ENCODE measurements around the gene UBR2. TPM values are rescaled to one million over a fixed set of nuclear protein-coding genes. Genes with fewer than 3 reads are reported as not detected.
"Not testable (repeated sequence)": the region's sequence is repeated elsewhere in the genome, so short reads cannot be mapped to it uniquely, and the experiment has no call there.

UBR2 gene
- total RNA-seq, 1 experiment from 2014 or later, result 21.7 TPM

GRCh38 chr6:42664718-42665117 is 100.9 kb downstream of the UBR2 start:
- Mint-ChIP-seq H3K4me3 (ENCODE audit: unreplicated experiment) (no peak overlapping the region), H3K27ac (ENCODE audit: unreplicated experiment) (no peak overlapping the region), H3K27me3 (ENCODE audit: insufficient read depth, unreplicated experiment) (no peaks in the 10 kb centered on the region), H3K4me1 (ENCODE audit: low read depth, unreplicated experiment) (no peaks in the 10 kb centered on the region), H3K36me3 (ENCODE audit: insufficient read depth, unreplicated experiment) (peaks cover 58% of the 10 kb centered on the region), H3K9me3 (ENCODE audit: unreplicated experiment) (no peaks in the 10 kb centered on the region)
- no peaks in the 10 kb centered on the region for H3K27me3 ChIP-seq (replicated peaks; ENCODE audit: control insufficient read depth, insufficient read depth, low read length)
- TF ChIP-seq CTCF (IDR thresholded peaks at IDR 0.05; ENCODE audit: insufficient read depth in 1 of 2, low read depth in 1 of 2, low read length in 1 of 2, severe bottlenecking in 1 of 2, unreplicated experiment in 1 of 2), result no peak
- ChIA-PET POLR2A (no interaction called here), CTCF (no interaction called here)
- H3K36me3 ChIP-seq (ENCODE audit: control insufficient read depth, insufficient read depth, low read length), result no peaks in the 10 kb centered on the region; the same call in 1 of the 2 replicates
- intact Hi-C loops (cut with micrococcal nuclease; ENCODE audit: unreplicated experiment), result no loop called here
- no peaks in the 10 kb centered on the region for H3K9me3 ChIP-seq
- H3K4me1 ChIP-seq, result no peaks in the 10 kb centered on the region
- no TSS peak for BruUV-seq (replicated peaks)
- DNase-seq, result no peak
- no peak overlapping the region for H3K4me3 ChIP-seq (ENCODE audit: low read depth, low read length)

GRCh38 chr6:42674368-42674767 is 110.5 kb downstream of the UBR2 start:
- H3K27me3 ChIP-seq (replicated peaks; ENCODE audit: control insufficient read depth, insufficient read depth, low read length); H3K4me1 ChIP-seq; H3K27me3 Mint-ChIP-seq (ENCODE audit: insufficient read depth, unreplicated experiment); H3K4me3 Mint-ChIP-seq (ENCODE audit: unreplicated experiment); H3K27ac Mint-ChIP-seq (ENCODE audit: unreplicated experiment); H3K4me3 ChIP-seq (ENCODE audit: low read depth, low read length); DNase-seq; BruUV-seq (replicated peaks); H3K9me3 Mint-ChIP-seq (ENCODE audit: unreplicated experiment); H3K4me1 Mint-ChIP-seq (ENCODE audit: low read depth, unreplicated experiment); POLR2A ChIA-PET; H3K36me3 ChIP-seq (ENCODE audit: control insufficient read depth, insufficient read depth, low read length); H3K9me3 ChIP-seq; intact Hi-C loops (cut with micrococcal nuclease; ENCODE audit: unreplicated experiment): not testable (repeated sequence)
- CTCF ChIA-PET, result interaction anchor here (0.6 to 0.7 kb wide), 2 partner anchors 179 to 216 kb away, joined by 4 to 8 read pairs; a partner anchor contains a TSS
- H3K36me3 Mint-ChIP-seq (ENCODE audit: insufficient read depth, unreplicated experiment), result peaks cover 71% of the 10 kb centered on the region

- DNase-seq, result no peak
- Histone ChIP-seq H3K36me3 (ENCODE audit: control insufficient read depth, insufficient read depth, low read length) (peaks cover 3% of the 10 kb centered on the region), H3K27me3 (replicated peaks; ENCODE audit: control insufficient read depth, insufficient read depth, low read length) (no peaks in the 10 kb centered on the region), H3K9me3 (no peaks in the 10 kb centered on the region), H3K4me3 (ENCODE audit: low read depth, low read length) (no peak overlapping the region), H3K4me1 (no peaks in the 10 kb centered on the region)
- BruUV-seq (replicated peaks), result no TSS peak
- no peaks in the 10 kb centered on the region for H3K4me1 Mint-ChIP-seq (ENCODE audit: low read depth, unreplicated experiment)
- ChIA-PET POLR2A (no interaction called here), CTCF (interaction anchor here (0.6 to 0.7 kb wide), 2 partner anchors 178 to 216 kb away, joined by 4 to 8 read pairs; a partner anchor contains a TSS)
- TF ChIP-seq CTCF (IDR thresholded peaks at IDR 0.05; ENCODE audit: insufficient read depth in 1 of 2, low read depth in 1 of 2, low read length in 1 of 2, severe bottlenecking in 1 of 2, unreplicated experiment in 1 of 2), result no peak
- no peak overlapping the region for H3K4me3 Mint-ChIP-seq (ENCODE audit: unreplicated experiment)
- no peak overlapping the region for H3K27ac Mint-ChIP-seq (ENCODE audit: unreplicated experiment)
- peaks cover 68% of the 10 kb centered on the region for H3K36me3 Mint-ChIP-seq (ENCODE audit: insufficient read depth, unreplicated experiment)
- no peaks in the 10 kb centered on the region for H3K27me3 Mint-ChIP-seq (ENCODE audit: insufficient read depth, unreplicated experiment)
- intact Hi-C loops (cut with micrococcal nuclease; ENCODE audit: unreplicated experiment), result no loop called here
- H3K9me3 Mint-ChIP-seq (ENCODE audit: unreplicated experiment), result no peaks in the 10 kb centered on the region
These were observed 111.0 kb downstream of the UBR2 start for GRCh38 chr6:42674780-42675179.

GRCh38 chr6:42679358-42679757 is 115.5 kb downstream of the UBR2 start:
- Mint-ChIP-seq H3K9me3 (ENCODE audit: unreplicated experiment) (no peaks in the 10 kb centered on the region), H3K4me1 (ENCODE audit: low read depth, unreplicated experiment) (peaks cover 11% of the 10 kb centered on the region), H3K27ac (ENCODE audit: unreplicated experiment) (no peak overlapping the region), H3K27me3 (ENCODE audit: insufficient read depth, unreplicated experiment) (no peaks in the 10 kb centered on the region), H3K4me3 (ENCODE audit: unreplicated experiment) (no peak overlapping the region), H3K36me3 (ENCODE audit: insufficient read depth, unreplicated experiment) (peaks cover 77% of the 10 kb centered on the region)
- no peak overlapping the region for H3K4me3 ChIP-seq (ENCODE audit: low read depth, low read length)
- H3K36me3 ChIP-seq (ENCODE audit: control insufficient read depth, insufficient read depth, low read length), result peaks cover 3% of the 10 kb centered on the region; the same call in 1 of the 2 replicates
- H3K9me3 ChIP-seq, result no peaks in the 10 kb centered on the region
- intact Hi-C loops (cut with micrococcal nuclease; ENCODE audit: unreplicated experiment), result no loop called here
- no peaks in the 10 kb centered on the region for H3K27me3 ChIP-seq (replicated peaks; ENCODE audit: control insufficient read depth, insufficient read depth, low read length)
- DNase-seq, result no peak
- ChIA-PET CTCF (no interaction called here), POLR2A (no interaction called here)
- BruUV-seq (replicated peaks), result no TSS peak
- H3K4me1 ChIP-seq, result peaks cover 13% of the 10 kb centered on the region
- no peak for TF ChIP-seq CTCF (IDR thresholded peaks at IDR 0.05; ENCODE audit: insufficient read depth in 1 of 2, low read depth in 1 of 2, low read length in 1 of 2, severe bottlenecking in 1 of 2, unreplicated experiment in 1 of 2)
